Parathyroid adenoma (tissue), 2 donors: Measurements from ENCODE around the gene EDN1.

ENCODE experiments used
- H2AFZ ChIP-seq: fragments of 300-600 bp; sonication (generic); one replicate; pipeline ENCODE4 v1.7.0; 2017; ENCODE audit warnings: antibody characterized with exemption, mild to moderate bottlenecking
- H3K27ac ChIP-seq: fragments of 300-600 bp; sonication (generic); one replicate; pipeline ENCODE4 v1.7.0; 2017
- H3K27me3 ChIP-seq: fragments of 300-600 bp; sonication (generic); one replicate; pipeline ENCODE4 v1.7.0; 2017; ENCODE audit warnings: low read length; ENCODE audit not compliant: control insufficient read depth, insufficient read depth
- H3K36me3 ChIP-seq: fragments of 300-600 bp; sonication (generic); one replicate; pipeline ENCODE4 v1.7.0; 2017; ENCODE audit warnings: low read length; ENCODE audit not compliant: control insufficient read depth, insufficient read depth
- H3K4me1 ChIP-seq: fragments of 300-600 bp; sonication (generic); one replicate; pipeline ENCODE4 v1.7.0; 2017; ENCODE audit warnings: control low read depth
- H3K4me2 ChIP-seq: fragments of 300-600 bp; sonication (generic); one replicate; pipeline ENCODE4 v1.7.0; 2017; ENCODE audit warnings: low read length
- H3K4me3 ChIP-seq: fragments of 300-600 bp; sonication (generic); one replicate; pipeline ENCODE4 v1.7.0; 2017; ENCODE audit warnings: low read depth, low read length
- H3K79me2 ChIP-seq: fragments of 300-600 bp; sonication (generic); one replicate; pipeline ENCODE4 v1.7.0; 2017; ENCODE audit warnings: control low read depth
- H3K9ac ChIP-seq: fragments of 300-600 bp; sonication (generic); one replicate; pipeline ENCODE4 v1.7.0; 2017; ENCODE audit warnings: mild to moderate bottlenecking
- H3K9me3 ChIP-seq: fragments of 300-600 bp; sonication (generic); one replicate; pipeline ENCODE4 v1.7.0; 2017; ENCODE audit warnings: low read length; ENCODE audit not compliant: control insufficient read depth
- CTCF ChIP-seq: fragments of 300-600 bp; sonication (generic); IDR thresholded peaks from one replicate; pipeline ENCODE4 v1.7.0; 2017; ENCODE audit warnings: antibody characterized with exemption, mild to moderate bottlenecking
- donor health status: primary hyperparathyroidism.

Gene EDN1

GRCh38 chr6:12271997-12272396 is 18.2 kb upstream of the EDN1 start:
- Histone ChIP-seq H3K9ac (no peak overlapping the region), H3K4me2 (no peak overlapping the region), H3K79me2 (no peaks in the 10 kb centered on the region), H3K9me3 (no peaks in the 10 kb centered on the region), H3K27ac (no peak overlapping the region), H3K36me3 (no peaks in the 10 kb centered on the region), H3K4me3 (no peak overlapping the region), H2AFZ (no peak overlapping the region), H3K27me3 (no peaks in the 10 kb centered on the region), H3K4me1 (no peaks in the 10 kb centered on the region)
- TF ChIP-seq CTCF, result no peak

GRCh38 chr6:12275107-12275506 is 15.1 kb upstream of the EDN1 start:
- Histone ChIP-seq H3K4me1 (no peaks in the 10 kb centered on the region), H3K4me2 (no peak overlapping the region), H3K27me3 (no peaks in the 10 kb centered on the region), H3K27ac (no peak overlapping the region), H3K9ac (no peak overlapping the region), H3K36me3 (no peaks in the 10 kb centered on the region), H3K9me3 (no peaks in the 10 kb centered on the region), H2AFZ (no peak overlapping the region), H3K79me2 (no peaks in the 10 kb centered on the region), H3K4me3 (no peak overlapping the region)
- TF ChIP-seq CTCF, result no peak

- Histone ChIP-seq H3K9ac (no peak overlapping the region), H3K4me1 (no peaks in the 10 kb centered on the region), H3K79me2 (no peaks in the 10 kb centered on the region), H3K4me3 (no peak overlapping the region), H3K4me2 (no peak overlapping the region), H2AFZ (no peak overlapping the region), H3K36me3 (no peaks in the 10 kb centered on the region), H3K27me3 (no peaks in the 10 kb centered on the region), H3K9me3 (no peaks in the 10 kb centered on the region), H3K27ac (no peak overlapping the region)
- no peak for TF ChIP-seq CTCF
These were observed 13.2 kb upstream of the EDN1 start for GRCh38 chr6:12276930-12277315.

- H3K36me3 ChIP-seq, result no peaks in the 10 kb centered on the region
- no peak overlapping the region for H3K27ac ChIP-seq
- no peaks in the 10 kb centered on the region for H3K4me1 ChIP-seq
- H3K9ac ChIP-seq, result no peak overlapping the region
- H3K4me3 ChIP-seq, result no peak overlapping the region
- H3K4me2 ChIP-seq, result no peak overlapping the region
- no peaks in the 10 kb centered on the region for H3K9me3 ChIP-seq
- no peaks in the 10 kb centered on the region for H3K27me3 ChIP-seq
- H2AFZ ChIP-seq, result no peak overlapping the region
- TF ChIP-seq CTCF, result no peak
- no peaks in the 10 kb centered on the region for H3K79me2 ChIP-seq
These were observed 12.8 kb upstream of the EDN1 start for GRCh38 chr6:12277386-12277785.

GRCh38 chr6:12278915-12279314 is 11.2 kb upstream of the EDN1 start:
- TF ChIP-seq CTCF, result no peak
- H2AFZ ChIP-seq, result no peak overlapping the region
- H3K9ac ChIP-seq, result no peak overlapping the region
- H3K4me3 ChIP-seq, result no peak overlapping the region
- no peaks in the 10 kb centered on the region for H3K36me3 ChIP-seq
- no peaks in the 10 kb centered on the region for H3K9me3 ChIP-seq
- H3K4me1 ChIP-seq, result no peaks in the 10 kb centered on the region
- no peaks in the 10 kb centered on the region for H3K79me2 ChIP-seq
- no peak overlapping the region for H3K27ac ChIP-seq
- H3K4me2 ChIP-seq, result no peak overlapping the region
- no peaks in the 10 kb centered on the region for H3K27me3 ChIP-seq
